ENCODE measurements around the gene QARS1. TPM values are rescaled to one million over a fixed set of nuclear protein-coding genes. Genes with fewer than 3 reads are reported as not detected.

Gene QARS1
- polyA plus RNA-seq, 1 of the 3 experiments (the other 2 are of a cell fraction) = 311 TPM

DNA sequence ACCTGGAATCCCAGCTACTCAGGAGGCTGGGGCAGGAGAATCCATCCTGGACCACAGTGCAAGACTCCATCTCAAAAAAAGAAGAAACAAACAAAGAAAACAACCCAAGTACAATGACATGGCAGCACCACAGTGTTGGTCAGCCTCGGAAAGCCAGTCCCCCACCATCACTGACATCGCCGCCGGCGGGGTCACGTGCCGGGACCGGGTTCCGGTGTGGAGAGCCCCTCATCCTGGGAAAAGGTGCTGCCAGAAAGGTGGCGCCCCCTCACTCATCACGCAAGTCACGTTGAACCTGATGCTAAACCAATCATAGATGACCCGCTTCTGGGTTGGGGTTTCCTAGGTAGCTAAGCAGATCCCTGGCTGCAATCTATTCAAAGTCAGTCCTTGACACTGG, 28.4 kb downstream of the QARS1 start:
- H2AFZ ChIP-seq (ENCODE audit: low read depth) = no peak overlapping the region
- no peak for DNase-seq
- ChIA-PET CTCF (no interaction called here), POLR2A (no interaction called here)
- H3K4me2 ChIP-seq = no peak overlapping the region
- H3F3A ChIP-seq (replicated peaks; ENCODE audit: insufficient read depth) = no peaks in the 10 kb centered on the region
- 96% methylated on average over 13 of the region's 13 CpGs for WGBS (ENCODE audit: low lambda C conversion rate)
- no peaks in the 10 kb centered on the region for H3K27me3 ChIP-seq (ENCODE audit: insufficient read depth)
- H3K9me3 ChIP-seq = no peaks in the 10 kb centered on the region
- no peak overlapping the region for H3K4me3 ChIP-seq (ENCODE audit: low read depth in 2 of 2, low read length in 1 of 2)
- peaks cover 96% of the 10 kb centered on the region for H3K79me2 ChIP-seq (ENCODE audit: insufficient read depth)
- H3K9ac ChIP-seq = no peak overlapping the region
- H4K20me1 ChIP-seq (ENCODE audit: insufficient read depth) = peaks cover 36% of the 10 kb centered on the region
- peaks cover 19 to 60% of the 10 kb centered on the region in 2 experiments for H3K36me3 ChIP-seq (replicated peaks in 1 of 2; ENCODE audit: control insufficient read depth in 1 of 2, insufficient read depth in 2 of 2, low read length in 1 of 2)
- no peaks in the 10 kb centered on the region for H3K9me2 ChIP-seq
- no peaks in the 10 kb centered on the region; a peak in 1 of 4 replicates for H3K4me1 ChIP-seq (ENCODE audit: control insufficient read depth in 1 of 2, insufficient read depth in 2 of 2, low read depth in 1 of 2, low read length in 1 of 2)
- TF ChIP-seq ELF1 (IDR thresholded peaks at IDR 0.05) (no peak), SIN3A (IDR thresholded peaks at IDR 0.05; ENCODE audit: borderline replicate concordance, low read depth, low read length) (no peak), FOXJ3 (CRISPR knock-in tag; IDR thresholded peaks at IDR 0.05) (no peak), EZH2phosphoT487 (IDR thresholded peaks at IDR 0.05; ENCODE audit: borderline replicate concordance, low read depth) (no peak), TCF12 (IDR thresholded peaks at IDR 0.05) (no peak), FOSL2 (IDR thresholded peaks at IDR 0.05; ENCODE audit: borderline replicate concordance, low read depth) (no peak), MXI1 (IDR thresholded peaks at IDR 0.05; ENCODE audit: low read depth, low read length) (no peak), SMC3 (IDR thresholded peaks at IDR 0.05; ENCODE audit: low read depth, low read length) (no peak)
- TF ChIP-seq, protein P1, sequence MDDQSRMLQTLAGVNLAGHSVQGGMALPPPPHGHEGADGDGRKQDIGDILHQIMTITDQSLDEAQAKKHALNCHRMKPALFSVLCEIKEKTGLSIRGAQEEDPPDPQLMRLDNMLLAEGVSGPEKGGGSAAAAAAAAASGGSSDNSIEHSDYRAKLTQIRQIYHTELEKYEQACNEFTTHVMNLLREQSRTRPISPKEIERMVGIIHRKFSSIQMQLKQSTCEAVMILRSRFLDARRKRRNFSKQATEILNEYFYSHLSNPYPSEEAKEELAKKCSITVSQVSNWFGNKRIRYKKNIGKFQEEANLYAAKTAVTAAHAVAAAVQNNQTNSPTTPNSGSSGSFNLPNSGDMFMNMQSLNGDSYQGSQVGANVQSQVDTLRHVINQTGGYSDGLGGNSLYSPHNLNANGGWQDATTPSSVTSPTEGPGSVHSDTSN (IDR thresholded peaks at IDR 0.05) = no peak
- TF ChIP-seq, protein P2, sequence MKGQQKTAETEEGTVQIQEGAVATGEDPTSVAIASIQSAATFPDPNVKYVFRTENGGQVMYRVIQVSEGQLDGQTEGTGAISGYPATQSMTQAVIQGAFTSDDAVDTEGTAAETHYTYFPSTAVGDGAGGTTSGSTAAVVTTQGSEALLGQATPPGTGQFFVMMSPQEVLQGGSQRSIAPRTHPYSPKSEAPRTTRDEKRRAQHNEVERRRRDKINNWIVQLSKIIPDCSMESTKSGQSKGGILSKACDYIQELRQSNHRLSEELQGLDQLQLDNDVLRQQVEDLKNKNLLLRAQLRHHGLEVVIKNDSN (IDR thresholded peaks at IDR 0.05; ENCODE audit: borderline replicate concordance, low read depth) = no peak
- TF ChIP-seq, protein P3, sequence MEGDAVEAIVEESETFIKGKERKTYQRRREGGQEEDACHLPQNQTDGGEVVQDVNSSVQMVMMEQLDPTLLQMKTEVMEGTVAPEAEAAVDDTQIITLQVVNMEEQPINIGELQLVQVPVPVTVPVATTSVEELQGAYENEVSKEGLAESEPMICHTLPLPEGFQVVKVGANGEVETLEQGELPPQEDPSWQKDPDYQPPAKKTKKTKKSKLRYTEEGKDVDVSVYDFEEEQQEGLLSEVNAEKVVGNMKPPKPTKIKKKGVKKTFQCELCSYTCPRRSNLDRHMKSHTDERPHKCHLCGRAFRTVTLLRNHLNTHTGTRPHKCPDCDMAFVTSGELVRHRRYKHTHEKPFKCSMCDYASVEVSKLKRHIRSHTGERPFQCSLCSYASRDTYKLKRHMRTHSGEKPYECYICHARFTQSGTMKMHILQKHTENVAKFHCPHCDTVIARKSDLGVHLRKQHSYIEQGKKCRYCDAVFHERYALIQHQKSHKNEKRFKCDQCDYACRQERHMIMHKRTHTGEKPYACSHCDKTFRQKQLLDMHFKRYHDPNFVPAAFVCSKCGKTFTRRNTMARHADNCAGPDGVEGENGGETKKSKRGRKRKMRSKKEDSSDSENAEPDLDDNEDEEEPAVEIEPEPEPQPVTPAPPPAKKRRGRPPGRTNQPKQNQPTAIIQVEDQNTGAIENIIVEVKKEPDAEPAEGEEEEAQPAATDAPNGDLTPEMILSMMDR (IDR thresholded peaks at IDR 0.05) = no peak
- TF ChIP-seq, protein P4, sequence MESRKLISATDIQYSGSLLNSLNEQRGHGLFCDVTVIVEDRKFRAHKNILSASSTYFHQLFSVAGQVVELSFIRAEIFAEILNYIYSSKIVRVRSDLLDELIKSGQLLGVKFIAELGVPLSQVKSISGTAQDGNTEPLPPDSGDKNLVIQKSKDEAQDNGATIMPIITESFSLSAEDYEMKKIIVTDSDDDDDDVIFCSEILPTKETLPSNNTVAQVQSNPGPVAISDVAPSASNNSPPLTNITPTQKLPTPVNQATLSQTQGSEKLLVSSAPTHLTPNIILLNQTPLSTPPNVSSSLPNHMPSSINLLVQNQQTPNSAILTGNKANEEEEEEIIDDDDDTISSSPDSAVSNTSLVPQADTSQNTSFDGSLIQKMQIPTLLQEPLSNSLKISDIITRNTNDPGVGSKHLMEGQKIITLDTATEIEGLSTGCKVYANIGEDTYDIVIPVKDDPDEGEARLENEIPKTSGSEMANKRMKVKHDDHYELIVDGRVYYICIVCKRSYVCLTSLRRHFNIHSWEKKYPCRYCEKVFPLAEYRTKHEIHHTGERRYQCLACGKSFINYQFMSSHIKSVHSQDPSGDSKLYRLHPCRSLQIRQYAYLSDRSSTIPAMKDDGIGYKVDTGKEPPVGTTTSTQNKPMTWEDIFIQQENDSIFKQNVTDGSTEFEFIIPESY (IDR thresholded peaks at IDR 0.05; ENCODE audit: borderline replicate concordance, low read depth) = no peak
- H3K27ac ChIP-seq (ENCODE audit: low read depth in 2 of 2, low read length in 1 of 2) = no peak overlapping the region

Measured in SK-N-SH (cell line).